ENCODE results near the gene MAFF. TPM values are rescaled to one million over a fixed set of nuclear protein-coding genes. Genes with fewer than 3 reads are reported as not detected.

Gene MAFF
- total RNA-seq, 1 donor from 2014 or later, result 12.6 TPM

GRCh38 chr22:38246692-38247091 is 44.9 kb downstream of the MAFF start:
- Mint-ChIP-seq H3K4me3 (no peak overlapping the region), H3K36me3 (ENCODE audit: low read depth) (peaks cover 18% of the 10 kb centered on the region), H3K27ac (no peak overlapping the region), H3K9me3 (no peaks in the 10 kb centered on the region), H3K27me3 (no peaks in the 10 kb centered on the region), H3K4me1 (no peaks in the 10 kb centered on the region)
- DNase-seq, result no peak
- intact Hi-C loops (cut with micrococcal nuclease), result no loop called here

GRCh38 chr22:38247713-38248112 is 45.9 kb downstream of the MAFF start:
- peaks cover 18% of the 10 kb centered on the region for H3K36me3 Mint-ChIP-seq (ENCODE audit: low read depth)

GRCh38 chr22:38248280-38248679 is 46.5 kb downstream of the MAFF start:
- Mint-ChIP-seq H3K36me3 (ENCODE audit: low read depth) (peaks cover 18% of the 10 kb centered on the region), H3K9me3 (no peaks in the 10 kb centered on the region), H3K4me1 (no peaks in the 10 kb centered on the region), H3K27me3 (no peaks in the 10 kb centered on the region), H3K4me3 (no peak overlapping the region), H3K27ac (no peak overlapping the region)
- intact Hi-C loops (cut with micrococcal nuclease), result no loop called here
- no peak for DNase-seq

More at GRCh38 chr22:38247713-38248112, 45.9 kb downstream of the MAFF start:
- Mint-ChIP-seq H3K27me3 (no peaks in the 10 kb centered on the region), H3K9me3 (no peaks in the 10 kb centered on the region), H3K4me1 (no peaks in the 10 kb centered on the region), H3K27ac (no peak overlapping the region), H3K4me3 (no peak overlapping the region)
- DNase-seq, result no peak
- intact Hi-C loops (cut with micrococcal nuclease), result no loop called here

- H3K36me3 Mint-ChIP-seq (ENCODE audit: low read depth), result peaks cover 9% of the 10 kb centered on the region
- intact Hi-C loops (cut with micrococcal nuclease), result no loop called here
- DNase-seq, result no peak
- no peaks in the 10 kb centered on the region for H3K9me3 Mint-ChIP-seq
- no peak overlapping the region for H3K4me3 Mint-ChIP-seq
- H3K4me1 Mint-ChIP-seq, result no peaks in the 10 kb centered on the region
- H3K27ac Mint-ChIP-seq, result no peak overlapping the region
- H3K27me3 Mint-ChIP-seq, result no peaks in the 10 kb centered on the region
Measured at GRCh38 chr22:38249301-38249700, 47.5 kb downstream of the MAFF start.

- H3K4me1 Mint-ChIP-seq, result no peaks in the 10 kb centered on the region
- H3K9me3 Mint-ChIP-seq, result no peaks in the 10 kb centered on the region
- DNase-seq, result no peak
- H3K4me3 Mint-ChIP-seq, result no peak overlapping the region
- peaks cover 9% of the 10 kb centered on the region for H3K36me3 Mint-ChIP-seq (ENCODE audit: low read depth)
- H3K27me3 Mint-ChIP-seq, result no peaks in the 10 kb centered on the region
- intact Hi-C loops (cut with micrococcal nuclease), result no loop called here
- H3K27ac Mint-ChIP-seq, result no peak overlapping the region
Measured at GRCh38 chr22:38249803-38250642, 48.2 kb downstream of the MAFF start.

GRCh38 chr22:38250643-38251340 is 49.0 kb downstream of the MAFF start:
- Mint-ChIP-seq H3K27ac (no peak overlapping the region), H3K27me3 (no peaks in the 10 kb centered on the region), H3K9me3 (no peaks in the 10 kb centered on the region), H3K4me3 (no peak overlapping the region), H3K36me3 (ENCODE audit: low read depth) (peaks cover 9% of the 10 kb centered on the region), H3K4me1 (no peaks in the 10 kb centered on the region)
- intact Hi-C loops (cut with micrococcal nuclease), result no loop called here
- DNase-seq, result no peak

- no peaks in the 10 kb centered on the region for H3K9me3 Mint-ChIP-seq
- intact Hi-C loops (cut with micrococcal nuclease), result no loop called here
Measured at GRCh38 chr22:38251341-38251692, 49.5 kb downstream of the MAFF start.

GRCh38 chr22:38255697-38256096 is 53.9 kb downstream of the MAFF start:
- peaks cover 1% of the 10 kb centered on the region for H3K4me1 Mint-ChIP-seq
- H3K9me3 Mint-ChIP-seq, result no peaks in the 10 kb centered on the region
- no peaks in the 10 kb centered on the region for H3K27me3 Mint-ChIP-seq

More at GRCh38 chr22:38251341-38251692, 49.5 kb downstream of the MAFF start:
- no peak overlapping the region for H3K27ac Mint-ChIP-seq
- no peaks in the 10 kb centered on the region for H3K27me3 Mint-ChIP-seq
- H3K4me1 Mint-ChIP-seq, result no peaks in the 10 kb centered on the region
- no peak for DNase-seq
- no peak overlapping the region for H3K4me3 Mint-ChIP-seq
- peaks cover 9% of the 10 kb centered on the region for H3K36me3 Mint-ChIP-seq (ENCODE audit: low read depth)

GRCh38 chr22:38257181-38257580 is 55.4 kb downstream of the MAFF start:
- no peak overlapping the region for H3K4me3 Mint-ChIP-seq
- H3K9me3 Mint-ChIP-seq, result no peaks in the 10 kb centered on the region
- no peak for DNase-seq
- intact Hi-C loops (cut with micrococcal nuclease), result no loop called here
- H3K27me3 Mint-ChIP-seq, result no peaks in the 10 kb centered on the region
- peaks cover 7% of the 10 kb centered on the region for H3K4me1 Mint-ChIP-seq
- peaks cover 4% of the 10 kb centered on the region for H3K36me3 Mint-ChIP-seq (ENCODE audit: low read depth)
- no peak overlapping the region for H3K27ac Mint-ChIP-seq

More at GRCh38 chr22:38255697-38256096, 53.9 kb downstream of the MAFF start:
- H3K27ac Mint-ChIP-seq, result no peak overlapping the region
- H3K4me3 Mint-ChIP-seq, result no peak overlapping the region
- H3K36me3 Mint-ChIP-seq (ENCODE audit: low read depth), result peaks cover 3% of the 10 kb centered on the region
- DNase-seq, result no peak
- intact Hi-C loops (cut with micrococcal nuclease), result no loop called here

- Mint-ChIP-seq H3K4me1 (peaks cover 9% of the 10 kb centered on the region), H3K27ac (no peak overlapping the region), H3K4me3 (no peak overlapping the region), H3K36me3 (ENCODE audit: low read depth) (peaks cover 7% of the 10 kb centered on the region), H3K9me3 (no peaks in the 10 kb centered on the region), H3K27me3 (no peaks in the 10 kb centered on the region)
- no peak for DNase-seq
- intact Hi-C loops (cut with micrococcal nuclease), result no loop called here
Measured at GRCh38 chr22:38257650-38258250, 56.0 kb downstream of the MAFF start.

- Mint-ChIP-seq H3K4me1 (peaks cover 9% of the 10 kb centered on the region), H3K36me3 (ENCODE audit: low read depth) (peaks cover 7% of the 10 kb centered on the region), H3K9me3 (no peaks in the 10 kb centered on the region), H3K27me3 (no peaks in the 10 kb centered on the region), H3K27ac (no peak overlapping the region), H3K4me3 (no peak overlapping the region)
- no peak for DNase-seq
- intact Hi-C loops (cut with micrococcal nuclease), result no loop called here
Measured at GRCh38 chr22:38258895-38259294, 57.1 kb downstream of the MAFF start.

GRCh38 chr22:38259370-38259769 is 57.6 kb downstream of the MAFF start:
- H3K27ac Mint-ChIP-seq, result no peak overlapping the region
- intact Hi-C loops (cut with micrococcal nuclease), result no loop called here
- no peak overlapping the region for H3K4me3 Mint-ChIP-seq

GRCh38 chr22:38260761-38261681 is 59.2 kb downstream of the MAFF start:
- H3K36me3 Mint-ChIP-seq (ENCODE audit: low read depth), result peaks cover 7% of the 10 kb centered on the region
- H3K27me3 Mint-ChIP-seq, result no peaks in the 10 kb centered on the region
- H3K4me3 Mint-ChIP-seq, result no peak overlapping the region
- intact Hi-C loops (cut with micrococcal nuclease), result no loop called here
- no peak for DNase-seq
- peaks cover 9% of the 10 kb centered on the region for H3K4me1 Mint-ChIP-seq
- no peak overlapping the region for H3K27ac Mint-ChIP-seq
- no peaks in the 10 kb centered on the region for H3K9me3 Mint-ChIP-seq

More at GRCh38 chr22:38259370-38259769, 57.6 kb downstream of the MAFF start:
- Mint-ChIP-seq H3K4me1 (peaks cover 9% of the 10 kb centered on the region), H3K9me3 (no peaks in the 10 kb centered on the region), H3K27me3 (no peaks in the 10 kb centered on the region), H3K36me3 (ENCODE audit: low read depth) (peaks cover 7% of the 10 kb centered on the region)
- no peak for DNase-seq
